Cerebellar nuclear complex (tissue), 1 donor: Measurements from ENCODE around the gene USP28.
"Not testable (repeated sequence)": the region's sequence is repeated elsewhere in the genome, so short reads cannot be mapped to it uniquely, and the experiment has no call there.

ENCODE experiments used
- DNase-seq, 2 experiments: peaks; one replicate each; lab custom pipeline; 2025; lab: John Stamatoyannopoulos, UW

USP28 gene

DNA sequence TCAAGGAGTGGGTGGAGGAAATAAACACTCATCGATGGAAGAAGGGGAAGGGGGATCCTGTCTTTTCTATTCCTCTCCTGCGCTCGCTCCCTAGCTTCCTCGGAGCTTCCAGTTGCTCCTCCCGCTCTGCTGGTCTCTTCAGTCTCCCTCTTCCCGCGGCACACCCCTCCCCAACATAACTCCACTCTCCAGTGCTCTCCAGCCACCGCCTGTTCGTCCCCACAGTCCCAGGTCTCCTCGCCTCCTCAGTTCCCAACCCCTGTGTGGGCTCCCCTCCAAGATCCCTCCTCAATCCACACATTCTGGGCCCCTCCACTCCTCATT is 102.3 kb downstream of the USP28 start:
- DNase-seq, result no peak

- DNase-seq, result no peak
Observed at GRCh38 chr11:113771964-113772363, 103.4 kb downstream of the USP28 start.

DNA sequence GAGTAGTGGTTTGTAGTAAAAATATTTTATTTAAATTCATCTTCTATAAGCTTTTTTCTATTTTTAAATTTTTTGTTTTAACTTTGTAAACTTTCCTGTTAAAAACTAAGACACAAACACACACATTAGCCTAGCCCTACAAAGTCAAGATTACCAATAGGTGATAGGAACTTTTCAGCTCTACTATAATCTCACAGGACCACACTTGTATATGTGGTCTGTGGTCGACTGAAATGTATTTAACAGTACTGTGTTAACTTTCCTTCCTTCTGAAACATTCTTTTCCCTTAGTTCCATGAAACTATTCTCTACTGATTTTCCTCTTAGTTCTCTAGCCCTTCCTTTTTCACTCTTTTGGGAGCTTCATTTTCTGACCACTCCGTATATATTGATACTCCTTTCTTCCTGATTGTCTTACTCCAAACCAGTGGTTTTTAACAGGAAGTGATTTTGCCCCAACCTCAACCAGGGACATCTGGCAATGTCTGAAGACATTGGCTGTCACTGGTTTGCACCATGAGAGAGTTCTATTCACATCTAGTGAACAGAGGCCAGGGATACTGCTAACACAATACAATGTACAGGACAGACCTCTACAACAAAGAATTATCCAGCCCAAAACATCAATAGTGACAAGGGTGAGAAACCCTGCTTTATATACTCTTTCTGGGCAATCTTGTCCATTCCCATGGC is 110.7 kb downstream of the USP28 start:
- no peak for DNase-seq

DNA sequence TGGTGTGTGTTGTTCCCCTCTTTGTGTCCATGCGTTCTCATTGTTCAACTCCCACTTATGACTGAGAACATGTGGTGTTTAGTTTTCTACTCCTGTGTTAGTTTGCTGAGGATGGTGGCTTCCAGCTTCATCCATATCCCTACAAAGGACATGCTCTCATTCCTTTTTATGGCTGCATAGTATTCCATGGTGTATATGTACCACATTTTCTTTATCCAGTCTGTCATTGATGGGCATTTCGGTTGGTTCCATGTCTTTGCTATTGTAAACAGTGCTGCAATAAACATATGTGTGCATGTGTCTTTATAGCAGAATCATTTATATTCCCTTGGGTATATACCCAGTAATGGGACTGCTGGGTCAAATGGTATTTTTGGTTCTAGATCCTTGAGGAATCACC is 112.3 kb downstream of the USP28 start:
- not testable (repeated sequence) for DNase-seq

DNA sequence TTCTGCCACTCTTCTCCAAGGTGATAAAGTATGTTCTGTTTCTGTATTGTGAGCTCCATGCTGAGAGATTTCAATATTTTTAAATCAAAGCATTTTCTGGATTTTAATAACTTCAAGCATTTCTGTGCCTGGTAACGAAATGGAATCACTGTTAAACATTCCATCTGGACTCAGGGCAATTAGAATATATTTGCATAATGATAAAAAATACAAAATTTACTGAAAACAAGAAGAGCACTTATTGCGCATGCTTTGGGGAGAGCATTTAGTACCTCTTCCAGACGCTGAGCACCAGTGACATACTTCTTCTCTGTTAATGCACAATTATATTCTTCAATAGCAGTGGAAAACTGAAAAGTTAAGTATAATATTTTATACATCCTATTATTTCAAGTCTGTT is 115.1 kb downstream of the USP28 start:
- DNase-seq, result no peak

- no peak for DNase-seq
Observed at GRCh38 chr11:113752932-113753331, 122.4 kb downstream of the USP28 start.
